Measurements from ENCODE around the gene TEPSIN.

The TEPSIN gene

GRCh38 chr17:81249223-81250040 lies 10.6 kb upstream of the TEPSIN start:
- DNase-seq (ENCODE audit: low read depth), result no peak

GRCh38 chr17:81248649-81249048 lies 9.8 kb upstream of the TEPSIN start:
- DNase-seq (ENCODE audit: low read depth), result no peak

- no peak for DNase-seq (ENCODE audit: low read depth)
These were observed 8.6 kb upstream of the TEPSIN start for GRCh38 chr17:81247339-81247990.

GRCh38 chr17:81246679-81247338 lies 8.0 kb upstream of the TEPSIN start:
- DNase-seq (ENCODE audit: low read depth), result no peak

- no peak for DNase-seq (ENCODE audit: low read depth)
These were observed 7.5 kb upstream of the TEPSIN start for GRCh38 chr17:81246343-81246670.

- DNase-seq (ENCODE audit: low read depth), result no peak
These were observed 6.9 kb upstream of the TEPSIN start for GRCh38 chr17:81245665-81246342.

- DNase-seq (ENCODE audit: low read depth), result no peak
These were observed 6.3 kb upstream of the TEPSIN start for GRCh38 chr17:81245024-81245664.

- DNase-seq (ENCODE audit: low read depth), result no peak
These were observed 5.6 kb upstream of the TEPSIN start for GRCh38 chr17:81244358-81245023.

- no peak for DNase-seq (ENCODE audit: low read depth)
These were observed 4.4 kb upstream of the TEPSIN start for GRCh38 chr17:81243333-81243664.

GRCh38 chr17:81242421-81243332 lies 3.8 kb upstream of the TEPSIN start:
- no peak for DNase-seq (ENCODE audit: low read depth)

- DNase-seq (ENCODE audit: low read depth), result peak; percentile 39
These were observed 3.0 kb upstream of the TEPSIN start for GRCh38 chr17:81241648-81242420.

GRCh38 chr17:81241203-81241602 lies 2.3 kb upstream of the TEPSIN start:
- DNase-seq (ENCODE audit: low read depth), result no peak

GRCh38 chr17:81240761-81241160 lies 1.9 kb upstream of the TEPSIN start:
- DNase-seq (ENCODE audit: low read depth), result no peak

GRCh38 chr17:81239714-81240555 lies 1.1 kb upstream of the TEPSIN start:
- no peak for DNase-seq (ENCODE audit: low read depth)

- DNase-seq (ENCODE audit: low read depth), result no peak
These were observed 403 bp downstream of the TEPSIN start for GRCh38 chr17:81238490-81238814.

GRCh38 chr17:81237591-81238489 lies 1.0 kb downstream of the TEPSIN start:
- DNase-seq (ENCODE audit: low read depth), result no peak

- DNase-seq (ENCODE audit: low read depth), result no peak
These were observed 2.1 kb downstream of the TEPSIN start for GRCh38 chr17:81236784-81237183.

Data from stimulated activated CD8-positive, alpha-beta memory T cell treated with anti-CD3 and anti-CD28 coated beads, Interleukin-15, amount 100 ng/mL, for 1 hour (primary cell).